C4-2B (cell line): ENCODE measurements around the gene LTO1.

Source experiments
- ZFX ChIP-seq: fragments of 450-650 bp; IDR thresholded peaks from 2 replicates; pipeline ENCODE4 v1.6.1; 2017
- TF ChIP-seq, protein P1 (sequence below): fragments of 450-650 bp; conservative IDR thresholded peaks from 2 replicates; pipeline ENCODE4 v1.5.1; 2017; ENCODE audit warnings: mild to moderate bottlenecking

DNA sequence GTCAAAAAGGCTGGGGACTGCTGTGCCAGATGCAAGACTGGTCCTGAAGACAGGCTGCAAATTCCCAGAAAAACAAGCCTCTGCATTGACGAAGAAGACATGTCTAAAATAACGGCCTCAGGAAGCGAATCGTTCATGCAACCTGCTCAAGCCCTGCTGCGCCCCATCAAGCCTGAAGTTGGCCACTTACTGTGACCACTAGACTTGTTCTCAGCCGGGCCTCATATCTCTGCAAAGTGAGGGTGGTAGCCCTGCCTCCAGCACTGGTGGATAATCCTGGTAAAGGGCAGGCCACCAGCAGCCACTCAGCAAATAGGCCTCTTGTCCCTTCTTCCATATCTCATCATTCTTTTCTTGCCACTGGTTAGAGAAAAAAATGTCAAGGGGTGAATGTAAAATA, 11.8 kb downstream of the LTO1 start:
- TF ChIP-seq, protein P1, sequence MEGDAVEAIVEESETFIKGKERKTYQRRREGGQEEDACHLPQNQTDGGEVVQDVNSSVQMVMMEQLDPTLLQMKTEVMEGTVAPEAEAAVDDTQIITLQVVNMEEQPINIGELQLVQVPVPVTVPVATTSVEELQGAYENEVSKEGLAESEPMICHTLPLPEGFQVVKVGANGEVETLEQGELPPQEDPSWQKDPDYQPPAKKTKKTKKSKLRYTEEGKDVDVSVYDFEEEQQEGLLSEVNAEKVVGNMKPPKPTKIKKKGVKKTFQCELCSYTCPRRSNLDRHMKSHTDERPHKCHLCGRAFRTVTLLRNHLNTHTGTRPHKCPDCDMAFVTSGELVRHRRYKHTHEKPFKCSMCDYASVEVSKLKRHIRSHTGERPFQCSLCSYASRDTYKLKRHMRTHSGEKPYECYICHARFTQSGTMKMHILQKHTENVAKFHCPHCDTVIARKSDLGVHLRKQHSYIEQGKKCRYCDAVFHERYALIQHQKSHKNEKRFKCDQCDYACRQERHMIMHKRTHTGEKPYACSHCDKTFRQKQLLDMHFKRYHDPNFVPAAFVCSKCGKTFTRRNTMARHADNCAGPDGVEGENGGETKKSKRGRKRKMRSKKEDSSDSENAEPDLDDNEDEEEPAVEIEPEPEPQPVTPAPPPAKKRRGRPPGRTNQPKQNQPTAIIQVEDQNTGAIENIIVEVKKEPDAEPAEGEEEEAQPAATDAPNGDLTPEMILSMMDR = no peak
- no peak for TF ChIP-seq ZFX
